ENCODE measurements around the gene ELK1.
"Not testable (repeated sequence)": the region's sequence is repeated elsewhere in the genome, so short reads cannot be mapped to it uniquely, and the experiment has no call there.

The ELK1 gene

DNA sequence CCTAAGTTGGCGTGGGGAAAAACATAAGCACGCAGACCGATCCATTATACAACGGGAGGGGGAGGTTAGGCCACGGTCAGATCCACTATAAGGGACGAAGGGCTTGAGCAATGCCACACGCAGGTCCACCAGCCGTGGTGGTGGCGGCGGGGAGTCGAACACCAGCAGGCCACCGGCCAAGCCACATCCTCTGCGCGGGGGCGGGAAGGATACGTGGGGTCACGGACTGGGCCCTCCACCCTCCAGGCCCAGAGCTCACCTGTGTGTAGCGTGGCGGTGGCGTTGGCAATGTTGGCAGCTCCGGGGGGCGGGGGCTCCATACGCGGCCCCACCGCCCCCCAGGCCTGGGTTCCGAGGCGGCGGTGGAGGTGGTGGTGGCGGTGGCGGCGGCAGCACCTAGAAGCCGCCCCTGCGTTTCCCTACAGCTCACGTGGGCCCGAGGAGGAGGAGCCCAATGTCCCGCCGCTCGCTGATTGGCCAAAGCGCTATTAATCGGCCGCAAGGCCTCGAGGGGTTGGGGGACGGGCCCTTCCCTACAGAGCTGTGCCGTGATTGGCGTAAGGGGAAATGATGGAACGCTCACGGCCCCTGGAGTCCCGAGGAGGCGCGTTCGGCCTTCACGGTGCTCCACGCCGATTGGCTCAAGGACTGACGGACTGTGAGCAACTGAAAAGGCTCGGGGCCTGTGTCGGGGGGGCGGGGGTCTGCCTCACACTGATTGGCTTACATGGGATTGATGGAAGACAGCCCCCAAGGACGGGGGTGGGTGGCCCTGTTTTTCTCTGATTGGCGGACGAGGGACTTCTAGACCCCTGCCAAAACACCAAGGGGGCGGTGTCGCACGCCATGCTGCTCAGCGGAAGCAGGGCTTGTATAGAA is at the start of gene ELK1:
Gene ELK1, minus strand, starts transcription at position 400 of the 879 bp plus-strand sequence. CDS start 9,122 bp downstream, outside the sequence.
- intact Hi-C loops (cut with DNase I) = loop anchor here (10.0 kb wide), 1 partner anchor 374 kb away; no protein-coding TSS in a partner anchor

DNA sequence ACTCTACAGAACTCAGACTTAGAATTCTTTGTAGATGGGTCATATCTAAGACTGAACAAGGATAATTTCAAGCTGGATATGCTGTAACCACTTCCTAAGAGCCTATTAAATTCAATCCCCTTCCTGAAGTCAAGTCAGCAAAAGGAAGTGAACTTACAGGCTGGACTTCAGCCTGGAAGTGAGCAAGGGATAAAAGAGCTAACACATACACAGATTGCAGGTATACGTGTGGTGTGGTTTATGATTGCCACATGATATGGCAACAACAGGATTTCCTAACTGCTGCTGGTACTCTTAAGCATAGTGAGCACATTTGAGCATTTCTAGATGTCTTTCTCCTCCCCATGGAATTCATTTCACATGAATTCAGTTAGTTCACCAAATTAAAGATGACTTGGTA is 46.8 kb upstream of the ELK1 start:
- intact Hi-C loops (cut with DNase I) = no loop called here
- DNase-seq = no peak

More for the DNA sequence above, at the start of gene ELK1:
- peak; percentile 86 to 99 (median 96) for DNase-seq

GRCh38 chrX:47690175-47690574 is 39.8 kb upstream of the ELK1 start:
- intact Hi-C loops (cut with DNase I) = no loop called here
- no peak for DNase-seq

GRCh38 chrX:47687263-47687662 is 36.9 kb upstream of the ELK1 start:
- intact Hi-C loops (cut with DNase I) = no loop called here
- no peak for DNase-seq

- intact Hi-C loops (cut with DNase I) = no loop called here
- no peak for DNase-seq
Measured at GRCh38 chrX:47683829-47684205, 33.5 kb upstream of the ELK1 start.

- no peak for DNase-seq
- intact Hi-C loops (cut with DNase I) = no loop called here
Measured at GRCh38 chrX:47683184-47683828, 32.9 kb upstream of the ELK1 start.

GRCh38 chrX:47675959-47676859 is 25.8 kb upstream of the ELK1 start:
- DNase-seq; intact Hi-C loops (cut with DNase I): not testable (repeated sequence)

DNA sequence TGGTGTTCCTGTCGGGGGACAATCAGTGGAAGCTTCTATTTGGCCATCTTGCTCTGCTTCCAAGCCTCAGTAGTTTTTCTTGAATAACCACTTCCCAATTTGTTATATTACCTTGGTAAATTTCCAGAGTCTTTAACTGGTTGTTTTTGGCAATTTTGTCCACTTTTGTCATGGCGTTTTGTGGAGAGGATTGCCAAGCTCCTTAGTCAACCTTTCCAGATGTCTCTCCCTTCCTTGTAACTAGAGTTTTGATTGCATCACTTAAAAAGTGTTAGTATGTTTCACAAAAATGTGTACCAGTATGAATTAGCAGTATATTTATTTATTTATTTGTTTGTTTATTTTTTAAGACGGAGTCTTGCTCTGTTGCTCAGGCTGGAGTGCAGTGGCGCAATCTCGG is 24.4 kb upstream of the ELK1 start:
- DNase-seq = no peak
- intact Hi-C loops (cut with DNase I) = no loop called here

GRCh38 chrX:47665797-47666196 is 15.4 kb upstream of the ELK1 start:
- DNase-seq; intact Hi-C loops (cut with DNase I): not testable (repeated sequence)

GRCh38 chrX:47664737-47665136 is 14.4 kb upstream of the ELK1 start:
- intact Hi-C loops (cut with DNase I) = no loop called here
- no peak for DNase-seq

DNA sequence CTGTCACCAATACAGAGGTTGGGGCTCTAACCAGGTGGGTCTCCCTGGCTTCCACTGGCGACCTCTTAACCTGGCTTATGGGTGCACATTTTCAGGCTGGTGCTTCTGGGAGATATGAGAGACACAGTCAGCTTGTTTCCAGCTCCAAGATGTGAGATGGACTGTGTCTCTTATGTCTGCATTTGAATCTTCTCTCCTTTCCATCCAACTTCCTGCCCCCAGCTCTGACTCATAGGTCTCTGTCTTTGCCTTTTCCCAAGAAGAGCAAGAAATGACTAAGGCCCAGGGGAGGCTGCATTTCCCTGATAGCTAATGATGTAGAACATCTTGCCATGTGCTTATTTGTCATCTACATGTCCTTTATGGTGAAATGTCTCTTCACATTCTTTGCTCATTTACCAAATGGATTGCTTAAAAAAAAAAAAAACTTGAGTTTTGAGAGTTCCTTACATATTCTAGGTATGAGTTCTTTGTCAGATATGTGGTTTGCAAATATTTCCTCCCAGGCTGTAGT is 11.8 kb upstream of the ELK1 start:
- intact Hi-C loops (cut with DNase I) = no loop called here

DNA sequence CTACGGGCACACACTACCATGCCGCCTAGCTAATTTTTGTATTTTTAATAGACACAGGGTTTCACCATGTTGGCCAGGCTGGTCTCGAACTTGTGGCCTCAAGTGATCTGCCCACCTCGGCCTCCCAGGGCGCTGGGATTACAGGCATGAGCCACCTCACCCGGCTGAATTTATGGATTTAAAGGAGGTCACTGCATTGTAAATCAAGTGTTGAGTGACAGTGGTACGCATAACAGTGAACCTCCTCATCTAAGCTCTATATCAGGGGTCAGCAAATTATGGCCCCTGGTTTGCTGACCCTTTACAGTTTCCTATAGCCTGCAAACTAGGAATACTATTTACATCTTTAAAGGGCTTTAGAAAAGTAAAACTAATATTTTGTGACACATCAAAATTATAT is 11.2 kb upstream of the ELK1 start:
- no peak for DNase-seq
- intact Hi-C loops (cut with DNase I) = no loop called here

More for the DNA sequence above, 11.8 kb upstream of the ELK1 start:
- DNase-seq = peak in 16 of 42 donors; percentile 2 to 72 (median 28)

GRCh38 chrX:47659421-47659726 is 9.0 kb upstream of the ELK1 start:
- no peak for DNase-seq
- intact Hi-C loops (cut with DNase I) = loop anchor here (10.0 kb wide), 1 partner anchor 365 kb away; no protein-coding TSS in a partner anchor

DNA sequence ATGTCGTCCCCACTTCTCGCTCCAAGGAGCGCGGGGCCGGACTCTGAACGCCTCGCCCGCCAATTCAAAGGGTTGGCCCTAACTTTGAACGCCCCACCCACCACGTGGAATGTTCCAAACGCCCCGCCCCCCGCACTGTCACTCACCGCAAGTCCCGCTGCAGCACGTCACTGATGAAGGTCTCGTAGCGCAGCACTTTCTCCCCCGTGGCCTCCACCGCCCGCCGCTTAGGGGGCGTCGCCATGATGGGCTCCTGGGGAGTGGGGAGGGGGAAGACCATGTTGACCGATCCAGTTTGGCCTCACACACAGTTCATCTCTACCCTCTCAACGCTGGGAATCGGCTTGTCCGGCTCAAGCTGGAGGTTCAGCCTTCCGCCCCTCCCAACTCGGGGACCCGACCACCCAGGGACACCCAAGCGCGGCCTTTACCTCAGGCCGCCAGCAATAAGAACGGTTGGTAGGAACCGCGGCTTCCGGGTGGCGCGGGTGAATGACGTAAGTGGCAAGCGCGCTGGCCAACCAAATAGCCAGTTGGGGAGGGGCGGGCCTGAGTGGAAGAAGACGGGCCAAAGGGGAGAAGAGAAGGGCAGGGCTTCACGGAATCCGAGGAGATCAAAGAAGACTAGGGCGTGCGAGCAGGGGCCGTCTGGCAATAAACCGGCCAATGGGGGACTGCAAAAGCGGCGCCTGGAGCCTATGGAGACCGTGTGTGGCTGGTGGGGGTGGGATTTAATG is 8.5 kb upstream of the ELK1 start, which contains the start of gene UXT:
Gene UXT, minus strand, starts transcription at position 497 of the 737 bp plus-strand sequence. Its CDS starts 253 bp downstream, at position 244.
- peak; percentile 83 to 95 (median 90) for DNase-seq
- intact Hi-C loops (cut with DNase I) = loop anchor here (10.0 kb wide), 1 partner anchor 366 kb away; no protein-coding TSS in a partner anchor

DNA sequence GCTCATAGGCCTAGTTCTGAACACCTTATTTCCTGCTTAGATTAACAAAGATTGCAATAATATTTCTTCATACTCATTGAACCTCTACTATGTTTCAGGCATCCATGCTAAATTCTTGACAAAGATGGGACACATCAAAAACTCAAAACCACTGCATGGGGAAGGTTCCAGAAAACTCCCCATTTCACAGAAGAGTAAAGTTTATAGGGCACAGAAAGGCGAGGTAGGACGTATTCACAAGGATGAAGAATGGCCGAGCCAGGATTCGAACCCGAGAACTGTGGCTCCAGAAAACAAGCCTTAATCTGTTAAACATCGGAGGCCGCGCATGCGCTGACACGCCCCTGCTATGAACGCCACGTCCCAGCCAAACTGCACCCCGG is 7.9 kb upstream of the ELK1 start:
- intact Hi-C loops (cut with DNase I) = loop anchor here (10.0 kb wide), 1 partner anchor 367 kb away; no protein-coding TSS in a partner anchor

DNA sequence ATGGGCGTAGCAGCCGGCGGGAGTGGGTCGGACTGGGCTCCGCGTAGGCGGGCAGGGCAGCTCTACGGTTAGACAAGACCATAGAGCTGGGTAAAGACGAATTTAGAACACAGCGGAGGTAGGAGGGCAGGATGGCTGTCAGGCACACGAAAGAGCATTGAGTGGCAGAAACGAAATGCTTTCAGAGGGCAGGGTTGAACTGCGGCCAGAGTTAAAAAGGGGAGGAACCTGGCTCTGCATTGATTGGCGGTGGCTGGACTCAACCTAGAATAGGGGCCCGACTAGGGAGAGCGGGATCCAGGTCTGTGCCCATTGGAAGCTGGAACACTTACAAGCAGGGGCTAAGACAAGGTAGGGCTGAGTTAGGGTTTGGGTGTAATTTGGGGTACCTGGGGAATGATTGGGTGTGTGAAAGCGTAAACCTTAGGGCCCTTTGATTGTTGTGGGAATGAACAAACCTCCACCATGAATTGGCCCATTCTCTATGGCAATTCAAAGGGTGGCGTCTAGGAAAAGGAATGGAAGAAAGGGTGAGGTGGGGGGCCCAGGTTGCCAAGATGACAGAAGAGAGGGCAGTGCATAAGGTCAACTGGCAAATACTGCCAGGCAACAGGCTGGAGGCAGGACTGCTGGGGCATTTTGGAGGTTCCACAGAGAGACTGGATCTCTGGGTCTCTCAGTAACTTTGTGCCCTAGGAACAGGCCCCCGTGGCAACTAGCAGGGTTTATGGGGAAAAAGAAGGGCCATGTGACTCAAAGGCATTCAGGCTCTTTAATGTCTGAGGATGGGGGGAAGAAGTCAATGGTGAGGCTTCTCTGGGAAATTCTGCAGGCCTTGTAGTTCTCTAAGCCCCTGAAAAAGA is 911 bp upstream of the ELK1 start:
- intact Hi-C loops (cut with DNase I) = loop anchor here (10.0 kb wide), 1 partner anchor 374 kb away; no protein-coding TSS in a partner anchor
- peak in 1 of 42 donors; percentile 28 for DNase-seq

More for the DNA sequence above, 7.9 kb upstream of the ELK1 start:
- peak in 1 of 42 donors; percentile 78 for DNase-seq

GRCh38 chrX:47649781-47650163 is 591 bp downstream of the ELK1 start:
- intact Hi-C loops (cut with DNase I) = loop anchor here (10.0 kb wide), 1 partner anchor 375 kb away; no protein-coding TSS in a partner anchor
- DNase-seq = peak in 2 of 42 donors; percentile 21 to 29

Measured in head of caudate nucleus (tissue), 42 donors.